ENCODE results near the gene MORF4L2. TPM values are rescaled to one million over a fixed set of nuclear protein-coding genes. Genes with fewer than 3 reads are reported as not detected.

The MORF4L2 gene
- polyA plus RNA-seq, 1 of the 3 experiments (the other 2 are of a cell fraction) = 221 TPM

- peaks cover 56 to 67% of the 10 kb centered on the region in 2 experiments for H3K36me3 ChIP-seq (replicated peaks in 1 of 2; ENCODE audit: control insufficient read depth in 1 of 2, insufficient read depth in 2 of 2, low read length in 1 of 2)
Measured at GRCh38 chrX:103678199-103678993, 8.1 kb downstream of the MORF4L2 start.

GRCh38 chrX:103674531-103675454 is 11.7 kb downstream of the MORF4L2 start:
- Histone ChIP-seq H3K4me2 (no peak overlapping the region), H3K9me3 (no peaks in the 10 kb centered on the region), H4K20me1 (ENCODE audit: insufficient read depth) (peaks cover 38% of the 10 kb centered on the region), H3K27me3 (ENCODE audit: insufficient read depth) (no peaks in the 10 kb centered on the region; the same call in 1 of the 2 replicates), H3F3A (replicated peaks; ENCODE audit: insufficient read depth) (peaks cover 24% of the 10 kb centered on the region), H3K36me3 (replicated peaks in 1 of 2; ENCODE audit: control insufficient read depth in 1 of 2, insufficient read depth in 2 of 2, low read length in 1 of 2) (peaks cover 22 to 40% of the 10 kb centered on the region in 2 experiments), H3K9ac (no peak overlapping the region), H2AFZ (ENCODE audit: low read depth) (no peak overlapping the region), H3K4me1 (ENCODE audit: control insufficient read depth in 1 of 2, insufficient read depth in 2 of 2, low read depth in 1 of 2, low read length in 1 of 2) (no peaks in the 10 kb centered on the region), H3K9me2 (no peaks in the 10 kb centered on the region), H3K4me3 (ENCODE audit: low read depth in 2 of 2, low read length in 1 of 2) (no peak overlapping the region), H3K79me2 (ENCODE audit: insufficient read depth) (0 out of 2 replicates have a peak, but pooled peaks cover 3% of the 10 kb centered on the region), H3K27ac (ENCODE audit: low read depth in 2 of 2, low read length in 1 of 2) (no peak overlapping the region)
- POLR2A ChIA-PET = no interaction called here
- CTCF ChIA-PET = no interaction called here
- no peak for TF ChIP-seq TAF1 (IDR thresholded peaks at IDR 0.05; ENCODE audit: borderline replicate concordance, low read depth, low read length)
- no peak for TF ChIP-seq MEF2A (IDR thresholded peaks at IDR 0.05; ENCODE audit: borderline replicate concordance, low read depth)
- no peak for TF ChIP-seq TCF12 (IDR thresholded peaks at IDR 0.05)
- no peak for TF ChIP-seq RCOR1 (IDR thresholded peaks at IDR 0.05; ENCODE audit: low read length)
- no peak for TF ChIP-seq GABPA (IDR thresholded peaks at IDR 0.05; ENCODE audit: low read depth)
- TF ChIP-seq POLR2AphosphoS5 (IDR thresholded peaks at IDR 0.05; ENCODE audit: low read depth, low read length) = no peak
- no peak for TF ChIP-seq FOSL2 (IDR thresholded peaks at IDR 0.05; ENCODE audit: borderline replicate concordance, low read depth)
- no peak for TF ChIP-seq FOXJ3 (CRISPR knock-in tag; IDR thresholded peaks at IDR 0.05)
- no peak for TF ChIP-seq SMC3 (IDR thresholded peaks at IDR 0.05; ENCODE audit: low read depth, low read length)
- TF ChIP-seq JUND (IDR thresholded peaks at IDR 0.05) = no peak
- DNase-seq = no peak
- WGBS (ENCODE audit: low lambda C conversion rate) = 60% methylated on average over 8 of the region's 8 CpGs

More at GRCh38 chrX:103678199-103678993, 8.1 kb downstream of the MORF4L2 start:
- Histone ChIP-seq H2AFZ (ENCODE audit: low read depth) (no peak overlapping the region), H3K9ac (no peak overlapping the region), H3K4me3 (ENCODE audit: low read depth in 2 of 2, low read length in 1 of 2) (no peak overlapping the region), H3K79me2 (ENCODE audit: insufficient read depth) (peaks cover 19% of the 10 kb centered on the region; the same call in 1 of the 2 replicates), H3K27ac (ENCODE audit: low read depth in 2 of 2, low read length in 1 of 2) (no peak overlapping the region), H3K27me3 (ENCODE audit: insufficient read depth) (no peaks in the 10 kb centered on the region), H3F3A (replicated peaks; ENCODE audit: insufficient read depth) (peaks cover 42% of the 10 kb centered on the region), H3K9me3 (no peaks in the 10 kb centered on the region), H4K20me1 (ENCODE audit: insufficient read depth) (peaks cover 56% of the 10 kb centered on the region), H3K4me2 (no peak overlapping the region), H3K9me2 (no peaks in the 10 kb centered on the region), H3K4me1 (ENCODE audit: control insufficient read depth in 1 of 2, insufficient read depth in 2 of 2, low read depth in 1 of 2, low read length in 1 of 2) (no peaks in the 10 kb centered on the region)
- DNase-seq = no peak
- POLR2A ChIA-PET = no interaction called here
- no peak for TF ChIP-seq TEAD4 (IDR thresholded peaks at IDR 0.05; ENCODE audit: borderline replicate concordance, insufficient read depth)
- TF ChIP-seq, protein P1, sequence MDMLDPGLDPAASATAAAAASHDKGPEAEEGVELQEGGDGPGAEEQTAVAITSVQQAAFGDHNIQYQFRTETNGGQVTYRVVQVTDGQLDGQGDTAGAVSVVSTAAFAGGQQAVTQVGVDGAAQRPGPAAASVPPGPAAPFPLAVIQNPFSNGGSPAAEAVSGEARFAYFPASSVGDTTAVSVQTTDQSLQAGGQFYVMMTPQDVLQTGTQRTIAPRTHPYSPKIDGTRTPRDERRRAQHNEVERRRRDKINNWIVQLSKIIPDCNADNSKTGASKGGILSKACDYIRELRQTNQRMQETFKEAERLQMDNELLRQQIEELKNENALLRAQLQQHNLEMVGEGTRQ (IDR thresholded peaks at IDR 0.05; ENCODE audit: borderline replicate concordance, low read depth, low read length) = no peak
- TF ChIP-seq EZH2phosphoT487 (IDR thresholded peaks at IDR 0.05; ENCODE audit: borderline replicate concordance, low read depth) = no peak
- no peak for TF ChIP-seq SIN3A (IDR thresholded peaks at IDR 0.05; ENCODE audit: borderline replicate concordance, low read depth, low read length)
- no peak for TF ChIP-seq NRF1 (IDR thresholded peaks at IDR 0.05; ENCODE audit: low read depth, low read length)
- TF ChIP-seq, protein P2, sequence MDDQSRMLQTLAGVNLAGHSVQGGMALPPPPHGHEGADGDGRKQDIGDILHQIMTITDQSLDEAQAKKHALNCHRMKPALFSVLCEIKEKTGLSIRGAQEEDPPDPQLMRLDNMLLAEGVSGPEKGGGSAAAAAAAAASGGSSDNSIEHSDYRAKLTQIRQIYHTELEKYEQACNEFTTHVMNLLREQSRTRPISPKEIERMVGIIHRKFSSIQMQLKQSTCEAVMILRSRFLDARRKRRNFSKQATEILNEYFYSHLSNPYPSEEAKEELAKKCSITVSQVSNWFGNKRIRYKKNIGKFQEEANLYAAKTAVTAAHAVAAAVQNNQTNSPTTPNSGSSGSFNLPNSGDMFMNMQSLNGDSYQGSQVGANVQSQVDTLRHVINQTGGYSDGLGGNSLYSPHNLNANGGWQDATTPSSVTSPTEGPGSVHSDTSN (IDR thresholded peaks at IDR 0.05) = no peak
- TF ChIP-seq EP300 (IDR thresholded peaks at IDR 0.05; ENCODE audit: borderline replicate concordance in 1 of 2, low read depth in 1 of 2, low read length in 1 of 2) = no peak
- no peak for TF ChIP-seq RCOR1 (IDR thresholded peaks at IDR 0.05; ENCODE audit: low read length)
- TF ChIP-seq JUND (IDR thresholded peaks at IDR 0.05) = no peak
- no peak for TF ChIP-seq USF1 (IDR thresholded peaks at IDR 0.05; ENCODE audit: borderline replicate concordance, low read depth)
- CTCF ChIA-PET = no interaction called here
- 49% methylated on average over 5 of the region's 5 CpGs for WGBS (ENCODE audit: low lambda C conversion rate)
